OCI-LY3 (cell line): ENCODE results near the gene SPECC1L.

Source experiments
- CTCF ChIP-seq: fragments of 200-600, 300-600 bp; sonication (generic); IDR thresholded peaks from 2 replicates; pipeline ENCODE4 v1.5.1; 2014; ENCODE audit warnings: antibody characterized with exemption, low read length, low read depth
- EZH2phosphoT487 ChIP-seq: fragments of 200-600 bp; shearing (Covaris generic); IDR thresholded peaks from 2 replicates; pipeline ENCODE4 v1.6.1; 2018; ENCODE audit warnings: antibody characterized with exemption, mixed run types, low read depth

- TF ChIP-seq CTCF: no peak
- TF ChIP-seq EZH2phosphoT487: no peak
Observed at GRCh38 chr22:24265734-24266133, 4.9 kb upstream of the SPECC1L start.
